ENCODE data around the gene JAGN1.
"Not testable (repeated sequence)": the region's sequence is repeated elsewhere in the genome, so short reads cannot be mapped to it uniquely, and the experiment has no call there.

Gene JAGN1

DNA sequence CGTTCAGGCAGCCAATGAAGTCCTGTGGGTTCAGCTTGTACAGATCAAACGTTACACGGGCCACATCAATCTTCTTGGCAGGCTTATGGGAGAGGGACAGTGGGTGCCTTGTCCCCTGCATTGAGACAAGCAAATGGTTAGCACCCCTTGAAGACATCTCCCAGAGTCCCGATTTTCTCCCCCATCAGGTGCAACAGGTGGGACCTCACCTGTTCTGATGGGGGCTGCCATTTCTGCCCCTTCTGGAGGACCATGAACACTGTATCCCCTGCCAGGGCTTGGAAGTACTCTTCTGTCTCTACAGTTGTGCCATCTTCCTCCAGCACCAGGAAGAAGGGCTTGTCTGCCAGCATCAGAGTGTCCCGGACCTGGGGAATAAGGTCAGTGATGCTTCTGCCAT is 20.5 kb upstream of the JAGN1 start:
- DNase-seq, result no peak

DNA sequence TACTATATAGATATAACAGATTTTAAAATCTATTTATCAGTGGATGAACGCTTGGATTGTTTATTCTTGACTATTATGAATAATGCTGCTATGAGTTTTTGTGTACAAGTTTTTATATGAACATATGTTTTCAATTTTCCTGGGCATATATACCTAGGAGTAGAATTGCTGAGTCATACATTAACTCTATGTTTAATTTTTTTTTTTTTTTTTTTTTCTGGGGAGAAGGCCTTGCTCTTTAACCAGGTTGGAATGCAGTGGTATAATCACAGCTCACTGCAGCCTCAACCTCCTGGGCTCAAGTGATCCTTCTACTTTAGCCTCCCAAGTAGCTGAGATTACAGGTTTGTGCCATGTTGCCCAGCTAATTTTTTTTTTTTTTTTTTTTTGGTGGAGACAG is 19.4 kb upstream of the JAGN1 start:
- DNase-seq, result no peak

- not testable (repeated sequence) for DNase-seq
Measured at GRCh38 chr3:9872067-9872466, 18.3 kb upstream of the JAGN1 start.

DNA sequence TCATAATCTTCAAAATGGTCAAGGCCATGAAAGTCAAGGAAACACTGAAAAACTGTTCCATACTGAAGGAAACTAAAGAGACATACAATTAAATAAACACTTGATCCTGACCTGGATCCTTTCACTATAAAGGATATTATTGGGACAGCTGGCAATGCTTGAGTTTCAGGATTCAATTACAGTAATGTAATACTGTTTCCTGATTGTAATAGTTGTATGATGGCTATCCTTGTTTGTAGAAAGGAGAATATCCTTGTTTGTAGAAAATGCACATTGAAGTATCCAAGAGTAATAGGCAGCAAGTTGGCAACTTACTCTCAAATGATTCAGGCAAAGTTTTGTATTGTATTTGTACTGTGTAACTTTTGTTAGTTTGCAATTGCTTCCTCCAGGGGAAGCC is 15.0 kb upstream of the JAGN1 start:
- DNase-seq, result no peak

- DNase-seq, result not testable (repeated sequence)
Measured at GRCh38 chr3:9876255-9876654, 14.2 kb upstream of the JAGN1 start.

- no peak for DNase-seq
Measured at GRCh38 chr3:9876991-9877390, 13.4 kb upstream of the JAGN1 start.

GRCh38 chr3:9878700-9879099 is 11.7 kb upstream of the JAGN1 start:
- no peak for DNase-seq

GRCh38 chr3:9879830-9880549 is 10.4 kb upstream of the JAGN1 start, which contains the start of gene CIDEC:
TSS of gene CIDEC (minus strand) at chr3:9880253. CDS start at chr3:9878486, 1,767 bp downstream.
- DNase-seq, result no peak

DNA sequence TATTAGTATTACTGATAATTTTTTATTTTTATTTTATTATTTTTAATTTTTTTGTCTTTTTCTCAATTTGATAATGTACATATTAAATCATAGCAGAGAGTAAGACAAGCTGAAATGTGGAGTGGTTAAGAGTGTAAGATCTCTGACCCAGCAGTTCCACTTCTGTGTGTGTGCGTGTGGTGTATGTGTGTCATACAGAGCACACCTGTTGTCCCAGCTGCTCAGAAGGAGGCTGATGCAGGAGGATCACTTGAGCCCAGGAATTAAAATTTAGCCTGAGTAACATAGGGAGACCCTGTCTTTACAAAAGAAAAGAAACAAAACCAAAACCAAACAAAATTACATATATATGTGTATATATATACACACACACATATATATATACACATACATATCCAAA is 9.0 kb upstream of the JAGN1 start:
- no peak for DNase-seq

DNA sequence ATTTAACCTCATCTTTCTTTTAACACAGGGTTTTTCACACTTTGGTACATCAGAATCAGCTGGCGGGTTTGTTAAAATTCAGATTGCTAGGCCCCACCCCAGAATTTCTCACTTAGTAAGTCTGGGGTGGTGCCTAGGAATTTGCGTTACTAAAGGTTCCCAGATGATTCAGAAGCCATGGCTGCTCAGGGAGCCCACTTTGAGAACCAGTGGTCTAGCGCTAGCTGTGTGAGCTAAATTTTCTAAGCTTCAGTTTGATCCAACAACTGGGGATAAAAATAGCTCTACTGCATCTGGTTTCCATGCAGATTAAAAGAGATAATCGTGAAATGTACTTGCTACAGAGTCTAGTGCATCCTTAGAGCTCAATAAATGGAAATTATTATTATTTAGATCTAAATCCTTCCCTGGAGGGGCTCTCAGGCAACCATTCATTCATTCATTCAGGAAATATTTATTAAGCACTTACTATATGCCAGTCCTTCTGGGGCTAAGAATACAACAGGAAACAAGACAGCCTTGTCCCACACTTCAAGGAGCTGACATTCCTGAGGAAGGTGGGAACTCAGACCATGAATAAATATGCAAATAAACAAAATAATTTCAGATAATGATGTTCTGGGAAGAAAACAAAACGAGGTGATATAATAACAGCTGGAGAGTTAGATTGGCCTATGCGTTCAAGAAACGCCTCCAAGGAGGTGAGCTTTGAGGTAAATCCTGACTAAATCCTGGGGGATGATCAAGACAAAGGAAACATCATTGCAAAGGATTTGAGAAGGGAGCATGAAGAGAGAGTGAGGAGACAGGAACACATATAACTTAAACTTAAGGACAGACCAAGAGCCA is 6.5 kb upstream of the JAGN1 start:
- no peak for DNase-seq

DNA sequence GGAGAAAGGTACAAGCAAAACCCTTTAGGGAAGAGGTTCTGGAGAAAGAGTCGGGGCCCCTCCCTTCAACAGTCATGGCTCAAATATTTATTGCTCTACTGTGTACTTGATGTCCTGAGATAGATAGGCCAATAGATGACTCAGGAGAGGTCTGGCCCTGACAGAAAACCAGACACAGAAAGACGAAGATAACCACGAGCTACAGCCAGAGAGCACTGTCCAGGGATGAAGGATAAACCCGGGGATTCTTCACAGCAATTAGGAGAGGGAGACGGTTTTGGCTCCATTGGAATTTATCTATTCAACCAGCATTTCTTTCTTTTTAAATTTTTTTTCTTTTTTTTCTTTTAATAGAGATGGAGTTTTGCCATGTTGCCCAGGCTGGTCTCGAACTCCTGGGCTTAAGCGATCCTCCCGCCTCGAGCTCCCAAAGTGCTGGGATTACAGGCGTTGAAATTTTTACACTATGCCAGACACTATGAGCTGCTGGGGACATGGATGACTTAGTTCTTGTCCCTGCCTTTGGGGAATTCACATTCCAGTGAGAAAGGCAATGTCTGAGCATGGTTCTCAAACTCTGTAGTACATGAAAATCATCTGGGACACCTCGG is 5.8 kb upstream of the JAGN1 start:
- no peak for DNase-seq

GRCh38 chr3:9886328-9886727 is 4.1 kb upstream of the JAGN1 start:
- no peak for DNase-seq

DNA sequence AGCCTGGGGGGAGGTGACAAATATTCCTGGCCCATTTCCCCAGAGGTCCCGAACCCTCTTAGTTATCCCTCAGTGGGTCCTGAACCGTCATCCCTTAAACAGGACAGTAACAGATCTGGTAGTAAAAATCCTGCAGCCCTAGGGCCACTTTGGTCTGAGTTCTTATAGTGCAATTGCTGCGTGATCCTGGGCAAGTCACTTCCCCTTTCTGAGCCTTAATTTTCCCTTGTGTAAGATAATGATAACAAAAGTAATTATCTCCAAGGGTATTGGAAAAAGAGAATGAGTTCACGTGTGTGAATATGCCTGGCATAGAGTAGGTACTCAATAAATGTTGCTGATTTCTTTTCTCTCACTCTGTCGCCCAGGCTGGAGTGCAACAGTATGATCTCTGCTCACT is 2.9 kb upstream of the JAGN1 start:
- no peak for DNase-seq

- no peak for DNase-seq
Measured at GRCh38 chr3:9888540-9888939, 1.9 kb upstream of the JAGN1 start.

- DNase-seq, result no peak
Measured at GRCh38 chr3:9889405-9889804, 1.0 kb upstream of the JAGN1 start.

DNA sequence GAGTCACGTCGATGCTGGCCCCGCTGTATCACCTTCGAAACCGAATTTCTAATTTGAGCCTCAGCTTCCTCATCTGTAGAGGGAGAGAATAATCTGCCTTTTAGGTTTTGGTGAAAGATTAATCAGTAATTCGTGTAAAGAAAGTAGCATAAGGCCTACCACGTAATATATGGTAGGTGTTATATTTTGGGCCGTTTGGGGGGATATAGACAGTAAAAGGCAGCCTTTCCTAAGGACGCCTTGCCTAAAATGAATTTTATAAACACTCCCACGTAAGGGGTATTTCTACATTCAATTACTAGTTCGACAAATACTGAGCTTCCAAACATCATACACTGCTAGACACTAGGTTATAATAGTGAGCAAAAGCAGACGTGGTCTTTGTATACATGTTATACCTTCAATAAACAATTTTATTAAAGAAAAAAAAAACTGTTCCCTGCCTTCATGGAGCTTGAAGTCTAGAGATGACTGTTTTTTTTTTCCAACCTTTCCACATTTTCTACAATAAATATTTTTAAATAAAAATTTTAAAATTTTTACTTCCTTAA is 737 bp downstream of the JAGN1 start:
- DNase-seq, result no peak

DNA sequence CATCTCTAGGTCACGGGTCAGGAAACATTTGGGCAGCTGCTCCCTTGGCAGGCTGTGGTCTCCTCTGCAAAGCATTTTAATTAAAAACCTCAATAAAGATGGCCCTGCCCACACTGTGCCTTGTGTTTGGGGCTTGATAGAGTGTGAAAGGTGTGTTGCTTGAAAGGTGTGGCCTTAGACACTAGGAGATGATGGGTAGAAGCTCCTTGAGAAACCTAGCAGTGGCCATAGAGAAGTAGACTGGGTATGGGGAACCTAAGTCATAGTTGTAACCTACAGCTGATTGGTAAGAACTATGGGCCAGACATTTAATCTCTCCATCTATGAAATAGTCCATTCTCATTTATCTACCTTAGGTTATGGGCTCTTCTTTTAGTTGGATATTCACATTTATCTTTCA is 3.3 kb downstream of the JAGN1 start:
- no peak for DNase-seq

DNA sequence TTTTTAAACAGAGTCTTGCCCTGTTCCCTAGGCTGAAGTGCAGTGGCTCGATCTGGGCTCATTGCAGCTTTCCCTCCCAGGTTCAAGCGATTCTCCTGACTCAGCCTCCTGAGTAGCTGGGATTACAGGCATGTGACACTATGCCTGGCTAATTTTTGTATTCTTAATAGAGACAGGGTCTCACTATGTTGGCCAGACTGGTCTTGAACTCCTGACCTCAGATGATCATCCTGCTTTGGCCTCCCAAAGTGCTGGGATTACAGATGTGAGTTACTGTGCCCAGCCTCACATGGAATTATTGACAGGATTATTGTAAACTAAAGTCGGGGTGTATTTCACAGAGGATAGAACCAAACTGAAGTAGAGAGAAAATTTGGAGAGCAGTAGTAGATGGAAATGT is 5.3 kb downstream of the JAGN1 start:
- not testable (repeated sequence) for DNase-seq

DNA sequence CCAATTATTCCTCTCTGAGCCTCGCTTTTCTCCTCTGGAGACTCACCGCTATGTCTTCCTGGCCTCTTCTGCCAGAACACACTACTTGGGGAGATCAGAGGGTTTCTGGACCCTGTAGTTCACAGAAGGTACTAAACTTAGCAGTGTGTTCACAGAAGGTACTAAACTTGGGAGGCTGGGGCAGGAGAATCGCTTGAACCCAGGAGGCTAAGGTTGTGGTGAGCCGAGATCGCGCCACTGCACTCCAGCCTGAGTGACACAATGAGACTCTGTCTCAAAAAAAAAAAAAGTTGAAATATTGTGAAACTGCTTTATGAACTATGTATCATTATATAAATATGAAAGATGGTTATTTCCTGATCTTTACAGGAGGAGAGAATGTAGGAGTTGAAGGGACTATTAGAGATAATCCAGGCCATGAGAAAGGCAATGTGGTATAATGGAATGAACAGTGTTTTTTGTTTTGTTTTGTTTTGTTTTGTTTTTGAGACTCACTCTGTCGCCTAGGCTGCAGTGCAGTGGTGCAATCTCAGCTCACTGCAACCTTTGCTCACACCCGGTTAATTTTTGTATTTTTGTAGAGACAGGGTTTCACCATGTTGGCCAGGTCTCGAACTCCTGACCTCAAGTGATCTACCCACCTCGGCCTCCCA is 6.5 kb downstream of the JAGN1 start:
- DNase-seq, result not testable (repeated sequence)

DNA sequence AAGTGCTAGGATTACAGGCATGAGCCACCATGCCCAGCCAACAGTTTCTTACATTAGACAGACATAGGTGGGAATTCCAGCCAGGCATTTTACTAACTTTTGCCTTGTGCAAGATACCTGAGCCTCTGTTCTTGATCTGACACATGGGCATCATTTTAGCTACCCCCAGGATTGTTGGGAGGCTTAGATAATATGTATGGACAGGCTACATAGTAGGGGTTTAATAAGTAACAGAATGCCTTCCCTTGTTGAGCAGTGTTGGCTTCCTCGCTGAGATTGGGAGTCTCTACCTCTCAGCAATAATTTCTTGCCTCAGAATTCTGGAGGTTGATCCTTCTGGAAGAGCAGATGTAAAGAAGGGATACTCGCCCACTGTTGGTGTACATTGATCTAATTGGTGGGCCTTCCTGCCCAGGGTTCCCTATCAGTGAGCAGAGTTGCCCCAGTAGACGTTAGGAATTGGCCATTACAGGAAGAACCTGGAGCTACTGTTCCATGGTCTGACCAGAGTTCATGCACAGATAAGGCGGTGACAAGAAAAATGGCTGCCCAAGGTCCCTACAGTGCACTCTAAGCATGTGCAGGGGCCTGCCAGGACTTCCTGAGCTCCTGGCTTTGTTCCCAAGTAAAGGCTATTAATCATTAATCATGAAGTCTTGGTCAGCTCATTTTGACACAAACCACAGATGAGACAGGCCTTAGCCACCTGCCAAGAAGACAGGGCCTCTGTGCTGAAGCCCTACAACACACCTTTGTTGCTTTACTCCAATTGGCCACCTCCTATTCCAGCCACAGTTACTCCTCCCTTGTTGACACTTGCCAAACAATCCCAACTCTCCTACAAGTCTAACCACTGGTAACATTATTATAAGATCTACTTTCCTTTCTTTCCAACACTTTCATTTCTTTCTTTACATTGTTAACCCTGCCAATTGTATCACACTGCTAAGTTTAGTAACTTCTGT is 7.3 kb downstream of the JAGN1 start:
- DNase-seq, result no peak

- DNase-seq, result no peak
Measured at GRCh38 chr3:9898467-9899241, 8.2 kb downstream of the JAGN1 start.

All from activated CD4-positive, CD25-positive, alpha-beta regulatory T cell treated with anti-CD3 and anti-CD28 coated beads, Interleukin-2, amount 50 U/mL, for 72 hours (primary cell).